ENCODE data around the gene ZMIZ1.

ZMIZ1 gene

DNA sequence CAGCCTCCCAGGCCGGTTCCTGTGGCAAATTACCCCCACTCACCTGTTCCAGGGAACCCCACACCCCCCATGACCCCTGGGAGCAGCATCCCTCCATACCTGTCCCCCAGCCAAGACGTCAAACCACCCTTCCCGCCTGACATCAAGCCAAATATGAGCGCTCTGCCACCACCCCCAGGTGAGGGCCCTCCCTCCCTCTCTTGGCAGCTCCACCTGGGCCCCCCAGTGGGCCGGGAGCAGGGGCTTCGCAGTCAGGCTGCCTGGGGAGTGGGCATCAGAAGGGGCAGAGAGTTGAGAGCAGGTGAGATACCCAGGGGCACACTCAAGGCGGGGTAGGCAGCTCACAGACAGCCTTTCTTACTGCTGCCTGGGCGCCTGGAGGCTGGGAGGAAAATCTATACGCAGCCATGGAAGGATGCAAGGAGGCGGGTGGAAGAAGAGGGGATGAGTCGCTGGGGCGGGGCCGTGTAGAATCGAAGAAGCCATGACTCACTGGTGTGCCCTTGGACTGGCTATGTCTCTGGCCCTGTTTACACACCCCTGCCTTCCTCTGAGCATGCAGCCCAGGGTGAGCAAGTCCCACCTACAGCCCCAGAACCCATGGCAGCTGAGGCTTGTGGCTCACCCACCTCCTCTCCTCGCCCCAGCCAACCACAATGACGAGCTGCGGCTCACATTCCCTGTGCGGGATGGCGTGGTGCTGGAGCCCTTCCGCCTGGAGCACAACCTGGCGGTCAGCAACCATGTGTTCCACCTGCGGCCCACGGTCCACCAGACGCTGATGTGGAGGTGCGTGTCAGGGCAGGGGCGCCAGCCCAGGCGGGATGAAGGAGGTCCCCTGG lies 229.9 kb downstream of the ZMIZ1 start:
- no peak for DNase-seq

DNA sequence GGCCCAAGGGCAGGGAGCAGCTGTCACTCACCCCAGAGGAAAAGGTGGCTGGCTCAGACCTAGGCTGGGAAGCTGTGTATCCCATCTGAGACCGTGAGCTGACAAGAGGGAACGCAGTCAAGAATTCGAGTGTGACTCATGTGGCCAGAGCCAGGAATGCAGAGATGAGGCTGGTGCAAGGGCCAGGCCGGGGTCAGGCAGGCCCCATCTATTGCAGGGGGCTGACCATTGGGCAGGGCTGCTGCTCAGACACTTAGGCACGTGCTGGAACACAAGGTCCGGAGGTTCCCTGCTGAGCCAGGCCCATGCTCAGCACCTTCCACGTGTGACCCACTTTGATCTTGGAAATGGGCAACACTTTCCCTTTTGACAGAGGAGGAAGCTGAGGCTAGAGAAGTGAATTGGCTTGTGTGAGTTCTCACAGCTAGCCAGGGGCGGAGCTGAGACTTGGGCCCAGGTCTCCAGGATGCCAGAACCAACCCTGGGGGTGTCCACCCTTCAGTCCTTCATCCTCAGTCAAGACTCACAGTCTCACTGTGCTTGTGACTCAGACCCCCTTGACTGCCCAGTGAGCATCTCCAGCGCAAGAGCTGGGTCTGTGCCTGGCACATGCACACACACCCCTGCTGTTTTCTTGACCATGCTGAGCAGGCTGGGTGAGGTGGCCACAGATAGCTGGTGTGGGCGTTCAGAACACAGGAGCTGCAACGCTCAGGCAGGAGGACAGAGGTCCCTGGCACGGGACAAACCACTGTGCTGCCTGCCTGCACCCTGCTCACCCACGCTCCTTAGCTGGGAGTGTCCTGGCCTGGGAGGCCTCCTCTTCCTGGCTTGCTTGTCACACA lies 230.9 kb downstream of the ZMIZ1 start:
- DNase-seq, result no peak

DNA sequence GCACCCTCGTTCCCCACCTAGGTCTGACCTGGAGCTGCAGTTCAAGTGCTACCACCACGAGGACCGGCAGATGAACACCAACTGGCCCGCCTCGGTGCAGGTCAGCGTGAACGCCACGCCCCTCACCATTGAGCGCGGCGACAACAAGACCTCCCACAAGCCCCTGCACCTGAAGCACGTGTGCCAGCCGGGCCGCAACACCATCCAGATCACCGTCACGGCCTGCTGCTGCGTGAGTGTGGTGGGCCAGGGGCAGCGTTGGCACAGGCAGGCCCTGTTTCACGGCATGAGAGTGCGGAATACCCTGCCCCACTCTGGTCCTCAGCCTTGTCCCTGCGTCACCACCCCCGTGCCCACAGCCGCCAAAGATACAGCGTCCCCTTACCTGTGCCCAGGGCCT lies 231.9 kb downstream of the ZMIZ1 start:
- no peak for DNase-seq

DNA sequence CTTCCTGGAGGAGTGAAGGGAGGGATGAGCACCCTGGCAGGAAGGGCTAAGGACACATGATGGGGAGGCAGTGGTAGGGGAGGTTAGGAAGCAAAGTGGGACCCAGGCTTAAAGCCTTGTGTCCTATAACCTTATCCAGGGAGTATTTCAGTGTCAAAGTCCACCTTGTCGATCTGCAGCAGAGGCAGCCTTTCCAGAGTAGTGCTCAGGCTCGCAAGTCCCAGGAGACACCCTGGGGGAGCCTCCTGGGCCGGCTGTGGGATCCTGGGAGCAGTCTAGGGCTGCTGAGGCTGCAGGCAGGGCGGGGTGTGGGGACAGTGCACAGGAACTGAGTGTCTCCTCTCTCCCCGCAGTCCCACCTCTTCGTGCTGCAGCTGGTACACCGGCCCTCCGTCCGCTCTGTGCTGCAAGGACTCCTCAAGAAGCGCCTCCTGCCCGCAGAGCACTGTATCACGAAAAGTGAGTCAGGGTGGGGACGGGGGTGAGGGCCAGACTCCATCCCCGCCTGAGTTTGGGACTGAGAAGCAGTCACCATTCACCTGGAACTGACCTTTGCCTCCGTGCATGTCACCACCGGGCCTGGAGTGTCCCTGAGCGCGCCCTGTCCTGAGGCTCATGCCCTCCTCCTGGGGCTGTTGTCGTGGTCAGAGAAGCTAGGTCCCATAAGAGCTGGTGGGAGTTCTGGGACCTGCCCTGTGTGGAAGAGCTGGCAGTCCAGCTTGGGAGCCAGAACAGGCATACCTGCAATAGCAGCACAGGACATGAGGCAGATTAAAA lies 233.2 kb downstream of the ZMIZ1 start:
- no peak for DNase-seq

DNA sequence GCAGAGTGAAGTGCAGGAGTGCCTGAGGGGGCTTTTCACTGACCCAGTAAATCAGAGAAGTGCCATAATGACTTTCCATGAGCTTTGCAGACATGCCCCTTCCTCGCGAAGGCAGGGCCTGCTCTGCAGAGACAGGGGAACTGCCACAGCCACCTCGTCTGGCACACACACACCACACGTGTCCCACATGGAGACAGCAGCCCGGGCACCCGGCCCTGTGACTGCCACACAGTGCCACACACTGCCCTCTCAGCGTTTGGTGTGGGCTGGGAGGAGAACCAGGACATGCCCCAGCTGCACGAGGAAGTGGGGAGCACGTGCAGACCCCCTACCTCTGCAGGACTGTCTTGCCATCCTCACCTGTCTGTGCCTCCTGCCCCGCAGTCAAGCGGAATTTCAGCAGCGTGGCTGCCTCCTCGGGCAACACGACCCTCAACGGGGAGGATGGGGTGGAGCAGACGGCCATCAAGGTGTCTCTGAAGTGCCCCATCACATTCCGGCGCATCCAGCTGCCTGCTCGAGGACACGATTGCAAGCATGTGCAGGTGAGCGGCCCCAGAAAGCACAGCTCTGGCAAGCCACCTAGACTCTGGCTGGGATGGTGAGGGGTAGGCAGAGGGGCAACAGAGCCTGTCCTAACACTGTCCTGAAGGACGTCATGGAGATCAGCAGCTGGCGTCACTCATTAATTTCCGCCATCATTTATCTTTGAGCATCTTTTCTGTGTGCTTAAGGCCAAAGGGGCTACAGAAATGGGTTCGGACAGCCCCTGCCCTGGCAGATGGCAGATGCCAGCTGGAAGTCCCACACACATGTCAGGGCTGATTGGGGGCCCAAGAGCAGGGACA lies 235.1 kb downstream of the ZMIZ1 start:
- DNase-seq, result no peak

DNA sequence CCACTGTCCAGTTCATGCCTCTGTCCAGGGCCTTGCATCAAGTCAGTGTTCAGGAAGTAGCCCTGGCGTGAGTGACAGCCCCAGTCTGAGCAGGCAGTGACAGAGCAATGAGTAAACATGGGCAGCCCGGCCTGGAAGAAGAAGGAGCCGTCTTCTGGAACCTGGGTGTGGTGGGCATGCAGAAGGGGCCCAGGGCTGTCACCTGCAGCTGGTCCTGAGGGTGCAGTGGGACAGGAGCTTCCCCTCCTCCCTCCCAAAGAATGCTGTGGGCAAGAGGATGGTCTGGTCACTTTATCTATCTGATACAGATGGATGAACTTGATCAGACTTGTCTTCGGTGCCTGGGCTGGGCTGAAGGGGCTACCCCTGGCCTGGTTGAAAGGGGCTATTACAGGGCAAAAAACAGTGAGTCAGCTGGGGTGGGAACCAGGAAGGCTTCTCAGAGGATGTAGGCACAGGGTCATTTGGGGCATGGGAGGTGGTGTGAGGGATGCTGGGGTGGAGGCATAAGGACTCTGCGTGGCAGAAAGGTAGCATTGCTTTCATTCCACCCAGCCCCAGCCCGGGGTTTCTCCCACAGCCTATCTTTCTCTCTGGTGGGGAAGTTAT lies 235.8 kb downstream of the ZMIZ1 start:
- DNase-seq, result no peak

DNA sequence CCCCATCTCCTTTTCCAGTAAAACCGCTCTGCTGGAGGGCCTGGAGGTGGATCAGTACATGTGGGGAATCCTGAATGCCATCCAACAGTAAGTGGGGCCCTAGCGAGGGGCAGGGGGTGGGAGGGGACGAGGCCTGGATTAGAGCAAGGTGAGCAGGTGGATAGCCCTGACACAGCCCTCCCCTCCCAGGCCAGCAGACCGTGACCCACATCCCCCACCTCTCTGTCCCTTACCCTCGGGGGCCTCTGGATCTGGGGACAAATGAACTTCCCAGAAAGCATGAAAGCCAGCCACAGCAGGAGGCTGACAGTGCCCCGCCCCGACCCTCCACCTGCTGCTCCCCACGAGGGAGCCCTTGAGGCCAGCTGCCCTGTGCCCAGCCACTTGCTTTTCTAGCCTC lies 236.7 kb downstream of the ZMIZ1 start:
- DNase-seq, result no peak

DNA sequence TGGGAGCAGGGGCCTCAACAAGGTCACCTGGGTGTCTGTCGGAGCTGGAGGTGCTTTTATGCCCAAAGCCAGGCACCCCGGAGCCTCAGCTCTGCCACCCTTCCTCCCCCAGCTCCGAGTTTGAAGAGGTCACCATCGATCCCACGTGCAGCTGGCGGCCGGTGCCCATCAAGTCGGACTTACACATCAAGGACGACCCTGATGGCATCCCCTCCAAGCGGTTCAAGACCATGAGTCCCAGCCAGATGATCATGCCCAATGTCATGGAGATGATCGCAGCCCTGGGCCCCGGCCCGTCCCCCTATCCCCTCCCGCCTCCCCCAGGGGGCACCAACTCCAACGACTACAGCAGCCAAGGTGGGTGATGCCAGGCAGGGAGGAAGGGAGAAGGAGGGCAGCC lies 237.2 kb downstream of the ZMIZ1 start:
- no peak for DNase-seq

DNA sequence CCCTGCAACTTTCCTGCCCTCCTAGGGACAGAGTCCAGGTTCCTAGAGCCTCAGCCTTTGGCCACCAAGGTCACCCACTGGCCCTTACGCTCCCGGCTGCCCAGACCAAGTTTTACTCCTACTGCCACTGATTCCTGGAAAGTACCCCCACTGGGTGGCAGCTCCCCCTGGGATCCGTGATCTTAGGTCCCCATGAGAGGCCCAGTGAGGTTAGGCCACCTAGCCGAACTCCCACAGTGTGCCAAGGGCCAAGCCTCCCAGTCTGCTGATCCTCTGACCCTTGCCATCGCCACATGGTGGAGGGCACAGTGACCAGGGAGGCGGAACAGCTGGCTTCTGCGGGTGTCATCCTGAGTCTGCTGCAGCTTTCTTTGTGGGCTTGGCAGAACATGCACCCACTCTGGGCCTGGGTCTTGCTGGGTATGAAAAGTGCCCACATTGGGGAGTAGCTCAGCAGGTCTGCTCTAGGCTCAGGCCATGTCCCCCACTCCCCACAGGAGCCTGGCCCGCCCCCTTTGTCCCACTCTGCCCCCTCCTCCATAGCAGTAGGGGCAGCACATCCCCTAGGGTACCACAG lies 238.0 kb downstream of the ZMIZ1 start:
- no peak for DNase-seq

DNA sequence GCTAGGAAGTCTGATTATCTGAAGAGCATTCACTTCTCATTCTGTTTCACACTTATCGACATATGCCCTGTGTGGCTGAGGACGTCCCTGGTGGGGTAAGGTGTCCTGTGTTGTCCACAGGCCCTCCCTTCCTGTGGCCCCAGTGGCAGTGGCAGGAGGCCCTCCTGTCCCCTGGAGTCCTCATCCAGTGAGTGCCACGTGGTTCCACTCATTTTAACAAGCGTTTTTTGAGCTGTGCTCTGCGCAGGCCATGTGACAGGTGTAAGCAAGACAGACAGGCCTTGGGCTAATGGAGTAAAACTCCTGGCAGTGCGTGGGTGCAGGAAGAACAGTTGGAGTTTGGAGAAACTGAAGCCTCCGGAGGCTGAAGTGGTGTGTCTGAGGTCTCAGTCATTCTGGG lies 239.2 kb downstream of the ZMIZ1 start:
- DNase-seq, result no peak

DNA sequence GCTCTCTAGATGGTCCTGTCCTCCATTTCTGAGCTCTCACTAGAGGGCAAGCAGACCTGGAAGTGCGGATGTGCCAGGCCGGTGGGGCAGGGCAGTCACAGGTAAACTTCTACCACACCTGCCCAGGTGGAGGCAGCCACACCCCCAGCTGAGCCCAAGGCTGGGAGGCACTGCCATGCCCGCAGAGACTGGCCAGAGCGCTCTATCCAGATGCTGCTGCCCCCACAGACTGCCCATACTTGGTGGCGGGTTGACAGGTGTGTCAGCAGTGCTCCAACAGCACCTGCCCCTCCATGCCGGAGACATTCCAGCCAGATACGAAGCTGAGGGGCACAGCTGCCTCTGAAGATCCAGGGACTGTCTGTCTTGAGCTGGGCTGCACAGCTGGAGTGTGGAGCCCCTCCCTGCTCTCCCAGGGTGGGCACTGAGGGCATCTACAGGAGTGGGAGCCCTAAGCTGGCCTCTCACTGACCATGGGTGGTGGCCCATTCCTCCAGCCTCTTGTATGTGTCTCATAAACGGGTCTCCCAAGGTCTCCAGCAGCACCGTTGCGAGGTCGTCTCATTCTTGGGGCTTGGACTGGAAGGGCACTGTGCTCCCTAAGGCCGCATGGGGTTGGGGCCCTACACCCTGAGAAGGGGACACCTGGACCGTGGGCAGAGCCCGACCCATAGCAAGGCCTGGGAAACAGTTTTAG lies 240.4 kb downstream of the ZMIZ1 start:
- no peak for DNase-seq

DNA sequence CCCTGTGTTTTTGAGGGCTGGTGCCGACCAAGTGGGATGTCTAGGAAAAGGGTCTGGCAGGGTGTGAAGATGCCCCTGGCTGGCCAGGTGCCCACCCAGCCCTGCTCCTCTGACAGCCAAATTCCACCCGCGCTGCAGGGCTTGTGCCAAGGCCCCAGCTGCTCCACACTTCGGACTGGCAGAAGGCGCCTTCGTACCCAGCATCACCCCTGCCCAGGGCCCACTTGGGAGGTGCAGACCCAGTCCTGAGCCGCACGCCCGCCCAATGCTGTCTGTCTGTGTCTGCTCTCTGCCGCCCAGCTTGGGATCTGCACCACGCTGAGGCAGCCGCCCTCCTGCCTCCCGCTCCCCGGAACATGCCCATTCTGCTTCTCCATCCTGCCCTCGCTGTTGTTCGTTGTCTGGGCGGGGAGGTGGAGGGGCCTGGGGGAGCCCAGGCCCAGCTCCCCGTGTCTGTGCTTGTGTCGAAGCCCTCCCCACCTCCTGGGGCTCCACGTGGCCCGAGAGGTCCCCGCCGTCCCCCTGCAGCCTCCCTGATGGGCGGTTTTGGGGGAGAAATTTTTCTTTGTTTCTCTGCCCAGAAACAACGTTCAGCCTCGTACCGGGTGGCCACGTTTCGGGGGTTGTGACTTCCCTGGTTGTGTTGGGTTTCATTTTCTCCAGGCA lies 241.6 kb downstream of the ZMIZ1 start:
- no peak for DNase-seq

DNA sequence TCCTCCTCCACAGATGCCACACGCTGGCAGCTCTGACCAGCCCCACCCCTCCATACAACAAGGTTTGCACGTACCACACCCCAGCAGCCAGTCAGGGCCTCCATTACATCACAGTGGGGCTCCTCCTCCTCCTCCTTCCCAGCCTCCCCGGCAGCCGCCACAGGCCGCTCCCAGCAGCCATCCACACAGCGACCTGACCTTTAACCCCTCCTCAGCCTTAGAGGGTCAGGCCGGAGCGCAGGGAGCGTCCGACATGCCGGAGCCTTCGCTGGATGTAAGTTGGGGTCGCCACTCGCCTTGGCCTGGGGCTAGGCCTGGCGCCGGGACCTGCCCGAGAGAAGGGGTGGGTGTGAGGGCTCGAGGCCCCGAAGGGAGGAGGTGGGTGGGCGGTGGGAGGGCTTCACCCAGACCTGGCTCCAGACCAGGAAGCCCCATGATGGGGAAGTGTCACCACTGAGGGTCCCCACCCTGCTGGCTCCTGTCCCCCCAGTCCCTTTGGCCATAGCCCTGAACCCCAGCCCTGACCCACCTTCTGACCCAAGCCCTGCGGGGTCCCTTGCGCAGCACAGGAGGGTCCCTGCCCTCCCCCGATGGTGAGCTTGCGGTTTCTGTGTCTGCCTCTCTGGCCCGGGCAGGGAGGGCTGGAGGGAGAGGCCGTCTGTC lies 242.3 kb downstream of the ZMIZ1 start:
- DNase-seq, result no peak

DNA sequence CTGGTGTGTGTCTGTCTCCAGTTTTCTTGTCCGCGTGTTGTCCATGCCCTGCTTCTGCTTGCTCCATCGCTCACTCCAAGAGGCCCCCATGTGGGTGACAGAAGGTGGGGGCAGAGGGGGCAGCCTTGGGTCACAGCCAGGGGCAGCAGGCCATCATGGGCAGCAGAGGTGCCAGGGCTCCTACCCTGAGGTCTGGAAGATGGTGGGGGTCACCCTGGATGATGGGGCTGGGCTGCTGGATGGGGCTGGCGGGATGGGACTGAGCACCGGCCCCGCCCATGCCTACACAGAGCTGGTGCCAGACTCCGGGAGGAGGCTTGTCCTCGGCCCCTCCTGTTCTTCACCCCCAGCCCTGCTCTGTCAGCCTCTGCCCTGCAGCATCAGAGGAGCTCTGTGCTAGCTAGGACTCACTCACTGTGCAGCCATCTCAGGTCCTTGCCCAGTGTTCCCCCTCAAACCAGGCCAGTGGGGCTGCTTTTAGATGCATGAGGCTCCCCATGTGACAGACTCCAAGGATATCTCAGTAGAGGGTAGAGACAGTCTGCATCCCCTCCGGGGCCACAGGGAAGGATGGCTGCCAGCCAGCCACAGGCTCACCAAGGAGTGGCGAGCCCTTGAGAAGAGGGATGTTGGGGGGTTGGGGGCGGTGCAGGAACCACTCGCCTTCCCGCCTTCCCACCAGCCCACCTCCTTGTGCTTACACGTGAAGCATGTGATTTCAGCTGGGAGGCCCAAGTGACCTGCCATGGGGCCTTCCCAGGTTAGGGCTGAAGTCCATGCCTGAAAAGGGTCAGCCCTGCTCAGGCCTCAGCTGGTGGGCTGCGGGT lies 243.0 kb downstream of the ZMIZ1 start:
- DNase-seq, result no peak

DNA sequence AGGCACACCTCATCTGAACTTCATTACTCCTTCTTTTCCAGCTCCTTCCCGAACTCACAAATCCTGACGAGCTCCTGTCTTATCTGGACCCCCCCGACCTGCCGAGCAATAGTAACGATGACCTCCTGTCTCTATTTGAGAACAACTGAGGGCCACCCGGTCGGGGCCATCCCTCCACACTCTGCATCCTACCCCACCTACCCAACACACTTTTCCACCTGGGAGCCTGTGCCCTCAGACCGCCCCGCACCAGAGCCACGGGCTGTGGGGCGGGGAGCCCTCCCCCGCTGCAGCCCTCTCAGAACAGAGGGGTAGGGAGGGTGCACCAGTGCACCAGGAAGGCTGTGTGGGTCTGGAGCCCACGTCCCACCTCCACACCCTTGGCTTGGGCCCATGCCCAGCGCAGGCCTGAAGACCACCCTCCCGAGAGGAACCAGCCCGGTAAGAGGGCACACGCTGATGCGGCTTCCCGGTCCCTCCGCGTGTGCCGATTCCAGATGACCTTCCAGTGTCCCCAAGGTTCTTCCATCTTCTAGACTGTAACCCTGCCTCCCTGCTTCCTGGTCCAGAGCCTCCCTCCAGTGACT lies 243.9 kb downstream of the ZMIZ1 start:
- no peak for DNase-seq

DNA sequence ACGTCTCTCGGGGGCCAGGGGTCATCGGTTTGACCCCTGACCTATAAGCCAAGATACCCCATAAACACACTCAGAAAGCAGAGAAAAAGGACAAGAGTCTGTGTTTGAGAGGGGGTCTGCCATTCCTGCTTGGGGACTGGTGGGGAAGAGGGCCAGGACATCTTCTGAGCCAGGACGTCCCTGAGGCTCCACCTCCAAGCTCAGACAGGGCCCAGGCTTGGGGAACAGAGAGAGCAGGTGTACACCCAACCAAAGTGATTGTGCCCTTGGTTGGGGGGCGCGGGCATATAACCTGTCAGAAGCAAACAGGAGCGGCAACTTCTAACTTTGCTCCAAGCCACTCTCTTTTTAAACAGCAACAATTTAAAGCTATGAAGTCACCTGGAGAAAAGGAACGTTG lies 244.6 kb downstream of the ZMIZ1 start:
- DNase-seq, result no peak

DNA sequence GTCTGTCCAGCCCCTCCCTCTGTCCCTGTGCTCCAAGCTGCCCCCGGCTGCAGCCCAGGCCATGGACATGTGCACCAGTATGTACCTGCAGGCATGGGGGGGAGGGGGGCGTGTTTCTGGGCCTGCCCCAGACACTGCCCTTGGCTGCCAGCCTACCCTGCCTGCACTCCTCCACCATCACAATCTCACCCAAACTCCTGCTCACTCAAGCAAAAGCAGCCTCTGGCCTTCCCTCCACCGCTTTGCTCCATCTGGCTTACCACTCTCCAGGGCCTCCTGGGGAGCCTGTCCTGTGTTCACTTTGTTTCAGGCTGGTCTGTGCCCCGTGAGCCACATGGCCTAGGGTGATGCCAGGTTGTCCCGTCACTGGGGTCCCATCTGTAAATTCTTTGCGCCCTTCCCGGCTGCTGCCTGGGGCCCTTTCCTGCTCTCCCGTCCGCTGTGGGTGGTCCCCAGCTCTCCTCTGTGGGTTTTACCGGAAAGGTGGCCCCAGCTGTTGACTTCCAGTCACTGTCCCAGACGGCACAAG lies 245.2 kb downstream of the ZMIZ1 start:
- no peak for DNase-seq

All from NCI-H2227 treated with DMSO at 0.1 percent for 48 hours (cell line).